ENCODE results near the gene IDH3A.

Gene IDH3A

GRCh38 chr15:78201281-78202190 is 52.4 kb downstream of the IDH3A start:
- DNase-seq (ENCODE audit: low read depth in 2 of 2): no peak

GRCh38 chr15:78203346-78204225 is 54.4 kb downstream of the IDH3A start:
- DNase-seq (ENCODE audit: low read depth in 2 of 2): no peak

DNA sequence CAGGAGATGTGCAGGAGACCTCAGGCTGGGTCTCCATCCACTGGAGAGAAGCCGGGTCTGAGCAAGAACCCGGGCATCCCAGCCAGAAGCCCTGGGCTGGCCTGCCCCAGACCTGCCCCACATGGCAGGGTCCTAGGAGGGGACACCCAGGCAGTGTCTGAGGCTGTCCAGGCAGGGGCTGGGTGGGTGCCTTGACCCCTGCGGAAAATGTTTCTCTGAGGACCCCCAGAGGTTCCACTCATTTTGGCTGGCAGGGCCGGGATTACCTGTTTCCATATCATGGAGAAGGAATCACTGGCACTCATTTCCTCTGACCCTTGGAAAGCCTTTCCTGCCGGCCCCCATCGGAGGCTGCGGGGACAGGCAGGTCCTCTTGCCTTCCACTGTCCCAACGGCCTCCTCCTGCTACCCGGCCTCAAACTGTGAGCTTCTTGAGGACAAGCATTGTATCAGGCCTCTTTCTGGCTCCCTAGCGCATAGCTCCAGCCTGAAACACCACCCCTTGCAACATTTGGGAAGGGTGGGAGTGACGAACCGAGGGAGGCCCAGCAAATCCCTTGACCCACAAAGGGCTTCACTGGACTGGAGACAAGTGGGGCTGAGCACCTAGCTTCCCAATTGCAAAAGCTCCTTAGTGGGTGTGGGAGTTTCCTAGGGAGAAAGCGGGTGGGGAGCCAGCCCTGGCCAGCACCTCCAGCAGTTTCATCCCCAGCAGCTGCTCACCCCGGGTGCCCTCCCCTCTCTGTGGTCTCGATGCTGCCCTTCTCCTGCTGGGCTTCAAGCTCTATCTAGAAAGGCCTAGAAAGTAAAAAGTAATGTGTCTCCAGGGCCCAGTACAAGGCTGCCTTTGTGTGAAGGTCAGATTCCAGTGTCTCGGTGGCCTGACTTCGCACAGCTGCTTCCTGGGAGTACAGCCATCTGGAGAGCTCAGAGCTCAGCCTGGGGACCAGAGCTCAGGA is 55.5 kb downstream of the IDH3A start:
- no peak for DNase-seq (ENCODE audit: low read depth in 2 of 2)

DNA sequence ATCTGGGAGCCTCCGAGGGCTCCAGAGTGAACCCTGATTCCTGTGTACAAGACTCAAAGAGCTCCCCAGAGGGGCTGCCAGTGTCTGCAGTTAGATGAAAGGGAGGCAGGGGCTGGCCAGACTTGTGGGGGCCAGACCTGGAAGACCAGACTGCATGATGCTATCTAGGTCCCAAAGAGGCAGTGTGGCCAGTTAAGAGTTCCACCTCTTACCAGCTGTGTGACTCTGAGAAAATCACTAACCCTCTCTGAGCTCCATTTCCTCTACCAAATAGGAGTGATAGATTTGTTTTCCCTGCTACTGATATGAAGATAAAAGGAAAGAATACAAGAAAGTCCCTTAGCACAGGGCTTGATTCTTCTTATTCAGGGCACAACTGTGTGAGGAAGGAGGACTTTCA is 56.2 kb downstream of the IDH3A start:
- no peak for DNase-seq (ENCODE audit: low read depth in 2 of 2)

DNA sequence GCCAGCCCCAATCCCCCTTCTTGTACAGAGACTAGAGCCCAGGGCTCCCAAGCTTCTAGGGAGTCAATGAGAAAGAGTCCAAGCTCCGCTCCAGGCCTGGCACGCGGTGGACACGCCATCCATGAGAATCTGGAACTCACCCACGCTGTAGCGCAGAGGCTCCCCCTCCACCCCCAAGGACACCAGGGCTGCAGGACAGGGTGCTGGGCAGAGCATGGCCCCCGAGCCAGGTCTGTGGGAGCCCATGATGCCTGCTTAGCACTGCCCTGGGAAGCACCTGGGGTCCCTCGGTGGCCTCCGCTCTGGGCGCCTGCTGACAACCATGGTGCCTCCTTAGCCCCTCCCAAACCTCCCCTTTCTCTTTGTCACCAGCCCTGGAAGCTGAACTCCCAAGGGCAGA is 56.7 kb downstream of the IDH3A start:
- no peak for DNase-seq (ENCODE audit: low read depth in 2 of 2)

- DNase-seq (ENCODE audit: low read depth in 2 of 2): no peak
Measured at GRCh38 chr15:78206326-78207109, 57.4 kb downstream of the IDH3A start.

GRCh38 chr15:78207110-78207458 is 57.9 kb downstream of the IDH3A start:
- no peak for DNase-seq (ENCODE audit: low read depth in 2 of 2)

DNA sequence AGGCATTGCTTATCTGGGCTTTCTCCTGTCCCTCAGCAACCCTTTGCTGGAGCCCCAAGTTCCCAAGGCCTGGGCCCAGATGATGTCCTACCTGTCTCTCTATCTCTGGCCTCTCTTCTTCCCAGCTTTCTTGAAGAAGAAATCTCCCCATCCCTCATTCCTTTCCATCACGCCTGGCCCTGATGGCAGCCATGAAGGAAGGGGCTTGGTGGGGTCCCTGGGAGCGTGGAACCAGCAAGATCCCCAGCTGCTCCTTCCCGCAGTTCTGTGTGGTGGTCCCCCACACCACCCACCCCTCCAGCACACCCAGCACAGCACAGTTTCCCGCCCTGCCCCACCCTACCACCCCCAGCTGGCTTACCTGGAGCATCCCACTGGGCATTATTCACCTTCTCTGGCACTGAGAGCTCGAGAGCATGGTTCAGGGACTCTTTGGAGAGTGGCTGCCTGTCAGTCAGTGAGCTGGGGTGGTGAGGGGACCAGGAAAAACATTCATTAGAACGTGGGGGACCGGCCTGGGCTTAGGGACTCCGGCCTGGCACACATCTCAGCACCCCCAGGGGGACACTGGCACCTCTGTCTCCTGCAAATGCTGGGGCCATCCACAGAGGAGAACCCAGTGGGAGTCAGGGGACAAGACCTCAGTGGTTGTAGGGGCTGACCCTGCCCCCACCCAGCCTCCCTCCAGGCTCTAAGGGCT is 58.6 kb downstream of the IDH3A start:
- no peak for DNase-seq (ENCODE audit: low read depth in 2 of 2)

DNA sequence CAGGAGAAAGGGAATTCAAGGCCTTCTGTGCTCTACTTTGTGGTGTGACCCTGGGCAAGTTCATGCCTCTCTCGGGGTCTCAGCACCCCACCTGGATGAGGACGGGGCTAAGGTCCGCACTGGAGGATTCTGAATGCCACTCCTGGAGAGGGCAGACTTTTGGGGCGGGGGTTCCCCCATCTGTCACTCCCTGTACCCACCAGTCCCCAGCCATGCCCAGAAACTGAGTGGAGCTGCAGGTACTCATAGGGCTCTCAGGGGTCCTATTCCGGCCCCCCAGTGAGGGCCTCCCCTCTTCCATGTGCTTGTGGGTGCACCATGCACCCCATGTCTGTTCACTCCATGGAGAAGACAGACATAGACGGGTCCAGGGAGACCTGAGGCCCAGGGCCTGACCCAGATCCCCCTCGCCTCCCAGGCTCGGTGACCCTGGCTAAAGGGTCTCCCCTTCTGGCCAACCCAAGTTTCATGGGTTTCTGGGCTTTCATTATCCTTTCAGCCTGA is 59.2 kb downstream of the IDH3A start:
- no peak for DNase-seq (ENCODE audit: low read depth in 2 of 2)

DNA sequence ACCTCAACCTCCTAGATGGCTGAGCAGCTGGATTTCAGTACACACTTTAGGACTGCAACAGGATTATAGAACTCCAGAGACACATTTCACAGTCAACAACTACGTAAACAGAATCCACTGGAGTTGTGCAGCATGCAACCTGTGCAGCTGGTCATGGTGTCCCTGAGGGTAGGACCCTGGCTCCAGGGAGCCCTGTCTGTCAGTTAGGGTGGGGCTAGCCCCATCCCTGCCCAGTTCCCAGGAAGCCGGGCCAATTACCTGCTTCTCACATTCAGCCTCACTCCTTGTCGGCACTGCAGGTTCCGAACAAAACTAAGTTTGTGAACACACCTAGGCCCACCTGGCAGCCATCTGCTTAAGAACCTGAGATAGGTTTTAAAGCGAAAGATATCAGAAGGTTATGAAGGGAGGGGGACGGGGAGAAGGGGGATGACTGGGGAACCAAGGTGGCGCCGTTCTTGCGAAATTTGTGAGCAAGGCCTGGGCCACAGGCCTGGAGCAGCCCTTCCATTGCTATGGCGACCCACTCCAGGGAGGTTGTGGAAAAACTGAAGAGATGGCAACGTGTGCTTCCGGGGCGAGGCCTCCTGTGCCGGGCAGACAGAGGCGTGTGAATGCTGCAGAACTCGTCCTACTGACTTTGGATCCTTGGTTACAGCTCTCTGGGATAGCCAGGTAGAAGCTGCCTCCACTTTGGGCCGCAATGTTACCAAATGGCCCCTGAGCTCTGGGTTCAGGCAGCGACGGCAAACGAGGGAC is 59.9 kb downstream of the IDH3A start:
- no peak for DNase-seq (ENCODE audit: low read depth in 2 of 2)

DNA sequence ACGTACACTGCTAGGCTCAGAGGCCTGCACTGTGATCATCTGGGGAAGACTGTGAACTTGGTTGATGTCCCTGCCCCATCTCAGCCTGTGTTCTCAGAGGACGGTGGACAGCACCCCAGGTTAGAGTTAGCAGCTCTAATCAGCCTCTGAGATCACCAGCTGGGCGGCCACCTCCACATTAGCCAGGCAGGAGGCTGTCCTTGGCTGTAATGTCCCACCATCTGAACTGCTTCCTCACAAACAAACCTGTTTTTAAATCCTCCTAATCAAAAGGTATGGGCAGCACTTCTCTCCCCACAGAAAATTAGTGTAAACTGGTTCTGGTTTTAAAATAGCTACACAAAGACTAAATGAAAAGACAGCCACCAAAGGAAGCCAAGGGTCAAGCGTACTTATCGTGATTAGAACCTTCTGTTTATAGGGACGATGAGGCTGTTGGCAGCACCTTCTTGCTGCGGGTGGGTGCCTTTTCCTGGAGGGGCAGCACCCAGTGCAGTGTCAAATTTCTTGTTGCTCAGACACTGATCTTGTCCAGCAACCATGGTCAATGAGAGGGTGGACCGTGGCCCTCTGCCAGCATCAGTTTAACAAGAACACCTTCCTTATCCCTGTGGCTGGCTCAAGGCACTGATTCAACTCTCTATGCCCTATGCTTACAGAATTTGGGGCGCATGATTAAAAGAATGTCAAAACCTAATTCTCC is 60.6 kb downstream of the IDH3A start:
- DNase-seq (ENCODE audit: low read depth in 2 of 2): no peak

- DNase-seq (ENCODE audit: low read depth in 2 of 2): no peak
Measured at GRCh38 chr15:78210349-78210717, 61.2 kb downstream of the IDH3A start.

GRCh38 chr15:78211189-78211921 is 62.2 kb downstream of the IDH3A start:
- no peak for DNase-seq (ENCODE audit: low read depth in 2 of 2)

DNA sequence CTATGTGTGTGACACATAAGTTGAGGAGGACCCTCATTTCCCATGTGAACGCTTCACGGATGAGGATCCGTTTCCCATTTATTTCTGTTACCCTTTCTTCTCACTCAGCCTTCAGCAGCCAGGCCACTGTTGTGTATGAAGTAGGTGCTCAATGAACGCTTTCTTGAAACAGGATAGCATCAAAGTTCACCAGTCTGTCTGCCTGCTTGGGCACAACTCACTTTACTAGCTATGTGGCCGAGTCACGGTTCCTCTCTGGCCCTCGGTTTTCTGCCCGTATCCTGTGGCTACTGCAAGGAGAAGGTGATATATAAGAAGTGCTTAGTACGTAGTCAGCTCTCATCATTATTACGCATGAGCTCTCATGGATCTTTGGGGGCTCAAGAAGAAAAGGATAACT is 62.8 kb downstream of the IDH3A start:
- no peak for DNase-seq (ENCODE audit: low read depth in 2 of 2)

GRCh38 chr15:78212546-78213424 is 63.6 kb downstream of the IDH3A start:
- no peak for DNase-seq (ENCODE audit: low read depth in 2 of 2)

GRCh38 chr15:78213425-78213750 is 64.2 kb downstream of the IDH3A start:
- DNase-seq (ENCODE audit: low read depth in 2 of 2): no peak

GRCh38 chr15:78213956-78214355 is 64.8 kb downstream of the IDH3A start:
- no peak for DNase-seq (ENCODE audit: low read depth in 2 of 2)

All from stimulated activated CD8-positive, alpha-beta memory T cell treated with anti-CD3 and anti-CD28 coated beads, Interleukin-15, amount 100 ng/mL, for 4 hours (primary cell).